Kidney epithelial cell (primary cell): ENCODE measurements around the gene UNC93A. TPM values are rescaled to one million over a fixed set of nuclear protein-coding genes. Genes with fewer than 3 reads are reported as not detected.
"Not testable (repeated sequence)": the region's sequence is repeated elsewhere in the genome, so short reads cannot be mapped to it uniquely, and the experiment has no call there.

Experiments
- DNase-seq: peaks from one replicate; pipeline ENCODE4 v3.0.0-alpha.2; 2010; ENCODE audit warnings: low read depth
- H3K27me3 ChIP-seq: 2 replicates; pipeline ENCODE4 v1.6.0; 2011; ENCODE audit warnings: low read length; ENCODE audit not compliant: control insufficient read depth, insufficient read depth
- H3K36me3 ChIP-seq: 2 replicates; pipeline ENCODE4 v1.5.1; 2011; ENCODE audit warnings: low read length; ENCODE audit not compliant: control insufficient read depth, insufficient read depth
- H3K4me3 ChIP-seq: 2 replicates; pipeline ENCODE4 v1.5.1; 2011; ENCODE audit warnings: low read depth, mild to moderate bottlenecking, control low read depth, low read length
- total RNA-seq: library from RNA; depleted of rRNA; stranded (reverse); fragments of >200 nt; gene quantifications from 2 replicates; pipeline ENCODE4 v1.2.3, GENCODE V29; 2015
- TF ChIP-seq, protein P1 (sequence below): IDR thresholded peaks from 2 replicates; pipeline ENCODE4 v1.5.1; 2011; ENCODE audit warnings: mild to moderate bottlenecking, moderate library complexity, low read length, control low read depth, inconsistent platforms; ENCODE audit not compliant: insufficient read depth, poor library complexity, severe bottlenecking

Gene UNC93A
- total RNA-seq, 1 donor from 2014 or later, result not detected

DNA sequence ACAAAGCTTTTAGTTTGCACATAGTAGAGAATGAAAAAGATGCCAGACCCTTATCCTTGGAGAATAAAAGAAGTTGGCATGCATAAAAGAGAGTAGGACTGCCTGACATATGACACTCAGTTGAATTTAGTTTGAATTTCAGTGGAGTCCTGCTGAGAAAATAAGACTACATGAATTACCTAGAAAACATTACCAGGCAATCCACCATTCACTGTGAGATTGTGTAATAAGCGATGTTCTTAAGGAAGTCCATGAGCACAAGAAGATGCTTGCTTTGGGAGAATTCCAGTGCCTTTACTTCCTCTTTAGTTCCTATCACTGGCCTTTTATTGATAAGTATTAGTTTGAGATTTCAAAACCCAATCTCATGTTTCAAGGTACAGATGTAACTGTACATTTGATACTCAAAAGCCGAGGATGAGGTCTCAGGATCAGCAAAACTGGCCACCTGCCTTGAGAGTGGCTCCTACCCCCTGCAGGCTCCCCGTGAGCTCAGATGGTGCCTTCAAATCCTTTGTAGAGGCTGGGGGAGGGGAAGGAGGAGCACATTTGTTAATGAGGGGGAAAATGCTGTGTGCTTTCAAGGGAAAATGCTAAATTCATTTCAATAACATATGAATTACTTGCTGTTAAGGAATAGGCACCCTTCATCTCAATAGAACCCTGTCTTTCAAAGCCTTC, 11.2 kb upstream of the UNC93A start:
- Histone ChIP-seq H3K36me3 (no peaks in the 10 kb centered on the region), H3K4me3 (no peak overlapping the region), H3K27me3 (peaks cover 5% of the 10 kb centered on the region)
- TF ChIP-seq, protein P1, sequence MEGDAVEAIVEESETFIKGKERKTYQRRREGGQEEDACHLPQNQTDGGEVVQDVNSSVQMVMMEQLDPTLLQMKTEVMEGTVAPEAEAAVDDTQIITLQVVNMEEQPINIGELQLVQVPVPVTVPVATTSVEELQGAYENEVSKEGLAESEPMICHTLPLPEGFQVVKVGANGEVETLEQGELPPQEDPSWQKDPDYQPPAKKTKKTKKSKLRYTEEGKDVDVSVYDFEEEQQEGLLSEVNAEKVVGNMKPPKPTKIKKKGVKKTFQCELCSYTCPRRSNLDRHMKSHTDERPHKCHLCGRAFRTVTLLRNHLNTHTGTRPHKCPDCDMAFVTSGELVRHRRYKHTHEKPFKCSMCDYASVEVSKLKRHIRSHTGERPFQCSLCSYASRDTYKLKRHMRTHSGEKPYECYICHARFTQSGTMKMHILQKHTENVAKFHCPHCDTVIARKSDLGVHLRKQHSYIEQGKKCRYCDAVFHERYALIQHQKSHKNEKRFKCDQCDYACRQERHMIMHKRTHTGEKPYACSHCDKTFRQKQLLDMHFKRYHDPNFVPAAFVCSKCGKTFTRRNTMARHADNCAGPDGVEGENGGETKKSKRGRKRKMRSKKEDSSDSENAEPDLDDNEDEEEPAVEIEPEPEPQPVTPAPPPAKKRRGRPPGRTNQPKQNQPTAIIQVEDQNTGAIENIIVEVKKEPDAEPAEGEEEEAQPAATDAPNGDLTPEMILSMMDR, result no peak
- DNase-seq, result no peak

GRCh38 chr6:167280466-167280865, 10.6 kb upstream of the UNC93A start:
- not testable (repeated sequence) for DNase-seq, H3K27me3 ChIP-seq, H3K4me3 ChIP-seq, H3K36me3 ChIP-seq

GRCh38 chr6:167282165-167282564, 8.9 kb upstream of the UNC93A start:
- H3K27me3 ChIP-seq, result peaks cover 2% of the 10 kb centered on the region
- TF ChIP-seq, protein P1, result no peak
- no peak overlapping the region for H3K4me3 ChIP-seq
- H3K36me3 ChIP-seq, result no peaks in the 10 kb centered on the region
- no peak for DNase-seq

GRCh38 chr6:167284565-167284964, 6.5 kb upstream of the UNC93A start:
- not testable (repeated sequence) for DNase-seq, H3K27me3 ChIP-seq, H3K4me3 ChIP-seq, H3K36me3 ChIP-seq

DNA sequence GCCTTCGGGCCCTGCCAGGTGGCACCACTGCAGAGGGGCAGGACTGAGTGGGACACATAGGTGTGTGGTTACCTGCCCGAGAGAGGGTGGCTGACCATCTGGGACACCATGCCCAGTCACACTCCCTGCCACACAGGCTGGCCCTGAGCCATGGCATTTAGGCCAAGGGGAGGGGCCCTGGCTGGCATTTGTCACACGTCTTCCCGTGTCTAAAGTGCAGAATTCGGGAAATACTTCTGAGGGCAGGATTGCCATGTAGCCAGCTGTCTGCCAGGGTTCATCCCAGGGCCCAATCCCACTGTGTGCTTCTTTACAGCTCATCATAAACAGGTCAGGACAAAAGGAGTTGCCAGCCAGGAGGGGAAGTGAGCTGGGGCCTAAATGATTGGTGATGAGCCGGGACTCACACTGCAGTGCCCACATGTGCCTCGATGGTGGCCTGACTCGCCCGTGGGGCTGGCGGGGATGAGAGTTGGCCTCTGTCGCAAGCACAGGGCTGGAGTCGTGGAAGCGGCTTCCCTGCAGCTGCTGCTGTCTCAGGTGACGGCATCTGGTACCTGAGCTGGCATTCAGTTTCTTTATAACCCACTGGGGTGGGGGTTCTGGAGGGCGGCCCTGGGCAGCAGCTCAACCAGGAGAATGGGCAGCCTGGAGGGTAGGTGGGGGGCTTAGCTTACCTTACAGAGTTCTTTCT, 5.9 kb upstream of the UNC93A start:
- DNase-seq, result no peak
- no peaks in the 10 kb centered on the region for H3K36me3 ChIP-seq
- TF ChIP-seq, protein P1, result no peak
- no peak overlapping the region for H3K4me3 ChIP-seq
- H3K27me3 ChIP-seq, result peaks cover 2% of the 10 kb centered on the region

DNA sequence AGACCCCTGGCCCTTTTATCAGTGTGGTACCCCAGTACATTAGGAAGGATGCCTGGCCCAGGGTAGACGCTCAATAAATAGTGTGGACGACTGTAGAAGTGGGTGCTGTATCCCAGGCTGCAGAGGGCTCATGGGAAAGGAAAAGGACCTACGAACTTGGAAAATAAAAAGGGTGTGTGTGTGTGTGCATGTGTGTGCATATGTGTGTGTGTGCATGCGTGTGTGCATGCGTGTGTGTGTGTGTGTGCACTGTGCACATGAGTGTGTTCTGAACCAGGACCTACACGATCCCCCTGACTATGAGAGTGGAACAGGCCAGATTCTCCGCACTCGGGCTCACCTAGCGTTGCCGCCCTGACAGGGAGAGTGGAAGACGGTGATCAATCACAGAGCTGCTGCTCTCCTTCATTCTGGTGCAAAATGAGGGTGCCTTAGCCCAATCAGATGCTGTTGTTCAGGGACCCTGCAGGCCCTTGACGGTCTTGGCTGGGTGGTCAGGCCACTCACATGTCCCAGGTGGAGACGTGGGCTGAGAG, 3.5 kb upstream of the UNC93A start:
- Histone ChIP-seq H3K4me3 (no peak overlapping the region), H3K36me3 (no peaks in the 10 kb centered on the region), H3K27me3 (no peaks in the 10 kb centered on the region)
- DNase-seq, result no peak
- TF ChIP-seq, protein P1, result no peak
